Neural cell (in vitro differentiated cells): ENCODE measurements around the gene MRPL53. TPM values are rescaled to one million over a fixed set of nuclear protein-coding genes. Genes with fewer than 3 reads are reported as not detected.

Experiments
- H2AFZ ChIP-seq: fragments of 200-600, 300-800 bp; sonication (generic), shearing (Covaris generic); 2 replicates; pipeline ENCODE4 v1.6.0; 2014; ENCODE audit warnings: low read depth, mild to moderate bottlenecking, antibody characterized with exemption, low read length, moderate library complexity
- H3F3A ChIP-seq: fragments of 200-600 bp; shearing (Covaris generic); 2 replicates; pipeline ENCODE4 v1.6.1; 2016; ENCODE audit warnings: mild to moderate bottlenecking, moderate library complexity, mixed read lengths, antibody characterized with exemption, low read length; ENCODE audit not compliant: insufficient read depth, poor library complexity, severe bottlenecking
- H3K27ac ChIP-seq: fragments of 200-600, 300-800 bp; sonication (generic), shearing (Covaris generic); 2 replicates; pipeline ENCODE4 v1.5.1; 2014; ENCODE audit warnings: mild to moderate bottlenecking, low read length, moderate library complexity
- H3K27me3 ChIP-seq: fragments of 300-800, 200-600 bp; sonication (generic), shearing (Covaris generic); 2 replicates; pipeline ENCODE4 v1.6.0; 2014; ENCODE audit warnings: mild to moderate bottlenecking, low read depth, low read length, moderate library complexity; ENCODE audit not compliant: insufficient read depth
- H3K36me3 ChIP-seq: fragments of 300-800, 200-600 bp; sonication (generic), shearing (Covaris generic); 2 replicates; pipeline ENCODE4 v1.5.1; 2014; ENCODE audit warnings: mild to moderate bottlenecking, antibody characterized with exemption, low read length, moderate library complexity; ENCODE audit not compliant: insufficient read depth
- H3K4me2 ChIP-seq: fragments of 300-800, 200-600 bp; sonication (generic), shearing (Covaris generic); 2 replicates; pipeline ENCODE4 v1.6.0; 2014; ENCODE audit warnings: mild to moderate bottlenecking, low read length
- H3K4me3 ChIP-seq: fragments of 300-800, 200-600 bp; sonication (generic), shearing (Covaris generic); 2 replicates; pipeline ENCODE4 v1.5.1; 2014; ENCODE audit warnings: mild to moderate bottlenecking, low read length, moderate library complexity
- H3K79me2 ChIP-seq: fragments of 200-600 bp; shearing (Covaris generic); replicated peaks from 2 replicates; pipeline ENCODE4 v1.6.0; 2014; ENCODE audit warnings: mild to moderate bottlenecking, low read length, moderate library complexity; ENCODE audit not compliant: insufficient read depth
- H3K9ac ChIP-seq: fragments of 300-800, 200-600 bp; sonication (generic), shearing (Covaris generic); 2 replicates; pipeline ENCODE4 v1.6.1; 2016; ENCODE audit warnings: mild to moderate bottlenecking, low read length, mixed read lengths
- H3K9me2 ChIP-seq: fragments of 200-600 bp; shearing (Covaris generic); 2 replicates; pipeline ENCODE4 v1.6.1; 2016; ENCODE audit warnings: mild to moderate bottlenecking, low read length, mixed read lengths; ENCODE audit not compliant: insufficient read depth
- H3K9me3 ChIP-seq: fragments of 200-600, 300-800 bp; sonication (generic), shearing (Covaris generic); 2 replicates; pipeline ENCODE4 v1.6.1; 2016; ENCODE audit warnings: mild to moderate bottlenecking, mixed run types, low read length, moderate library complexity, mixed read lengths
- H4K20me1 ChIP-seq: fragments of 200-600 bp; shearing (Covaris generic); 2 replicates; pipeline ENCODE4 v1.6.1; 2016; ENCODE audit warnings: mild to moderate bottlenecking, mixed run types; ENCODE audit not compliant: insufficient read depth
- CTCF ChIP-seq: fragments of 450-650 bp; IDR thresholded peaks from 2 replicates; pipeline ENCODE4 v1.5.1; 2014; ENCODE audit warnings: antibody characterized with exemption, mild to moderate bottlenecking, moderate library complexity; ENCODE audit not compliant: poor library complexity, severe bottlenecking
- EP300 ChIP-seq: fragments of 450-650 bp; conservative IDR thresholded peaks from 2 replicates; pipeline ENCODE4 v1.6.1; 2014; ENCODE audit warnings: antibody characterized with exemption, mild to moderate bottlenecking, moderate library complexity; ENCODE audit not compliant: poor library complexity, severe bottlenecking
- EZH2 ChIP-seq: fragments of 200-600, 300-800 bp; shearing (Covaris generic), sonication (generic); IDR thresholded peaks from 2 replicates; pipeline ENCODE4 v1.6.1; 2014; ENCODE audit warnings: antibody characterized with exemption, low read length, borderline replicate concordance, mild to moderate bottlenecking; ENCODE audit not compliant: insufficient read depth, poor library complexity, severe bottlenecking
- MXI1 ChIP-seq: fragments of 450-650 bp; conservative IDR thresholded peaks from 2 replicates; pipeline ENCODE4 v1.6.1; 2014; ENCODE audit warnings: antibody characterized with exemption, mild to moderate bottlenecking; ENCODE audit not compliant: poor library complexity, severe bottlenecking
- POLR2AphosphoS5 ChIP-seq: IDR thresholded peaks from 2 replicates; pipeline ENCODE4 v1.6.1; 2012
- RAD21 ChIP-seq: fragments of 450-650 bp; conservative IDR thresholded peaks from 2 replicates; pipeline ENCODE4 v1.6.1; 2014; ENCODE audit warnings: antibody characterized with exemption, mild to moderate bottlenecking, moderate library complexity
- REST ChIP-seq: IDR thresholded peaks from 2 replicates; pipeline ENCODE4 v1.6.1; 2012; ENCODE audit warnings: borderline replicate concordance
- SMC3 ChIP-seq: fragments of 450-650 bp; conservative IDR thresholded peaks from 2 replicates; pipeline ENCODE4 v1.6.1; 2014; ENCODE audit warnings: antibody characterized with exemption, mild to moderate bottlenecking, moderate library complexity; ENCODE audit not compliant: poor library complexity
- TAF1 ChIP-seq: IDR thresholded peaks from 2 replicates; pipeline ENCODE4 v1.6.1; 2012; ENCODE audit warnings: low read depth
- polyA plus RNA-seq: library from polyadenylated mRNA; depleted of rRNA; stranded (reverse); fragments of >200 nt; gene quantifications from 2 replicates; pipeline ENCODE4 v1.2.3, GENCODE V29; 2014

Gene MRPL53
- polyA plus RNA-seq, 1 donor from 2014 or later = 28.0 TPM

- Histone ChIP-seq H3K4me2 (no peak overlapping the region), H3F3A (no peaks in the 10 kb centered on the region), H3K9ac (no peak overlapping the region), H3K27ac (no peak overlapping the region), H3K9me2 (no peaks in the 10 kb centered on the region), H3K79me2 (no peaks in the 10 kb centered on the region), H2AFZ (no peak overlapping the region), H3K4me3 (no peak overlapping the region), H3K9me3 (no peaks in the 10 kb centered on the region), H3K36me3 (no peaks in the 10 kb centered on the region), H4K20me1 (no peaks in the 10 kb centered on the region), H3K27me3 (no peaks in the 10 kb centered on the region)
- TF ChIP-seq RAD21 (no peak), CTCF (no peak), REST (no peak), TAF1 (no peak), EZH2 (no peak), MXI1 (no peak), EP300 (no peak), SMC3 (no peak), POLR2AphosphoS5 (no peak)
These were observed 47.5 kb downstream of the MRPL53 start for GRCh38 chr2:74424995-74425406.

GRCh38 chr2:74424139-74424992 lies 48.1 kb downstream of the MRPL53 start:
- Histone ChIP-seq H3K79me2 (no peaks in the 10 kb centered on the region), H4K20me1 (no peaks in the 10 kb centered on the region), H3K36me3 (no peaks in the 10 kb centered on the region), H3K27me3 (no peaks in the 10 kb centered on the region), H3K9me3 (no peaks in the 10 kb centered on the region), H2AFZ (no peak overlapping the region), H3K9me2 (no peaks in the 10 kb centered on the region), H3K27ac (no peak overlapping the region), H3K4me3 (no peak overlapping the region), H3K9ac (no peak overlapping the region), H3F3A (no peaks in the 10 kb centered on the region), H3K4me2 (no peak overlapping the region)
- TF ChIP-seq POLR2AphosphoS5 = no peak
- no peak for TF ChIP-seq EP300
- no peak for TF ChIP-seq CTCF
- no peak for TF ChIP-seq TAF1
- no peak for TF ChIP-seq EZH2
- TF ChIP-seq RAD21 = no peak
- TF ChIP-seq MXI1 = no peak
- no peak for TF ChIP-seq SMC3
- TF ChIP-seq REST = no peak
